ENCODE measurements around the gene TMEM86B. TPM values are rescaled to one million over a fixed set of nuclear protein-coding genes. Genes with fewer than 3 reads are reported as not detected.

TMEM86B gene
- total RNA-seq = 0.95 and 1.6 TPM in 2 replicates

DNA sequence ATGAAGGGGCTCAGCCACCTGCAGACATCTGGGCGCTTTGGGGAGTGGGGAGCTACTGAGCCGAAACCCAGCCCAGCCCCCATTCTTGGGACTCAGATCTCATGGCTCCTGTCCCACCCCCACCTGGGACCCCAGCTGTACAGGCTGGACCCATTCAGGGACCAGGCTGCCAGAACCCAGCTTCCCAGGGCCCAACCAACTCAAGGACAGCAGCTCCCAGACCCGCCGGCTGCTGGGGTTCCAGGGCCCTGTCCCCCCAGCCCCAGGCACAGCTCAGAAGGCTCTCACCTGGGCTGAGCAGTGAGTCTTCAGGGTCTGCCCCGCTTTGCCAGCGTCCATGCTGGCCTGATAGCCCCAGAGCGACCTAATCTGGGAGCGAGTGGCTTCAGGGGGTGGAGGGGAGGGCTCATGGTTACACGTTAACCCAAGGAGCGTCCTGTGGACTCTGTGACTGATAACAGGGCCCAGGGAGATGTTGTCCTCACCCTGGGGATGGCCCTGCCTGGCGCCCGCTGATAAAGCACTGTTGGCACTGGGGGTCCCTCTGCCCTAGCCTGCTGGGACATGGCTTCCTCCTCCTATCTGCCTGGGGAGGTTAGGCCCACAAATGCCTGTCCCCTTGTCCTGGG is at the start of gene TMEM86B:
Gene TMEM86B (minus strand): TSS at position 361 of the 629 bp plus-strand sequence. CDS start 22 bp downstream, at position 339.

DNA sequence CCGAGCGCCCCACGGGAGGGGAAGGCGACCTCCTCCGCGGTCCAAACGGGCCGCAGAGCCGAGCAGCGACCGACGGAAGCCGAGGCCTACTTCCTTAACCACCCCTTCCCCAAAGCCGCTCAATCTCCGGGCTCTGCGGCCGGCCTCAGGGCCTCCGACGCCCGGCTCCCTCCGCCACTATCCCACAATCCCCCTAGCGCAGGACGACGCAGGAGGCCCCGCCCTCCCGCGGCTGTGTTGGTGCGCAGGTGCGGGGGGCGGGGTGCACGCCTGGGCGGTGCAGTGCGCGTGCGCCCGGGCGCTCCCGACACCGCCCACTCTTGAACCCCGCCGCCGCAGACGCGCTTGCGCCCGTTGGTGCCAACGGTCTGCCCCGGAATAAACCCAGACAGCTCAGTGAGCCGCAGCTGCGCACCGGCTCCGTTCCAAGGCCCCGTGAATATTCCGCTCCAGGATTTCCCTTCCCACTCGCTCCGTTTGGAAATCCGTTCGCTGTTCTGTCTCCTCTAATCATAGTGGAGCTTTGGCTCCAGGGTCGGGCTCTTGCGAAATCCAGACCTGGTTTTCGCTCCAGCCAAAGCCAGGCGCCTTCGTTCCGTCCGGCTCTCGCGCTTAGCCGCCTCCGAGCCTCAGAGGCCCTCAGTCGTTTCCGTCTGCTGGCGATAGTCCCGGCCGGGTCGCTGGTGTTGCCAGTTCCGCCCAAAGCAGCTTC is 30.4 kb upstream of the TMEM86B start, which contains the start of gene PPP6R1:
Gene PPP6R1 (minus strand): TSS at position 190 of the 712 bp plus-strand sequence. CDS start 11,914 bp downstream, outside the sequence.

DNA sequence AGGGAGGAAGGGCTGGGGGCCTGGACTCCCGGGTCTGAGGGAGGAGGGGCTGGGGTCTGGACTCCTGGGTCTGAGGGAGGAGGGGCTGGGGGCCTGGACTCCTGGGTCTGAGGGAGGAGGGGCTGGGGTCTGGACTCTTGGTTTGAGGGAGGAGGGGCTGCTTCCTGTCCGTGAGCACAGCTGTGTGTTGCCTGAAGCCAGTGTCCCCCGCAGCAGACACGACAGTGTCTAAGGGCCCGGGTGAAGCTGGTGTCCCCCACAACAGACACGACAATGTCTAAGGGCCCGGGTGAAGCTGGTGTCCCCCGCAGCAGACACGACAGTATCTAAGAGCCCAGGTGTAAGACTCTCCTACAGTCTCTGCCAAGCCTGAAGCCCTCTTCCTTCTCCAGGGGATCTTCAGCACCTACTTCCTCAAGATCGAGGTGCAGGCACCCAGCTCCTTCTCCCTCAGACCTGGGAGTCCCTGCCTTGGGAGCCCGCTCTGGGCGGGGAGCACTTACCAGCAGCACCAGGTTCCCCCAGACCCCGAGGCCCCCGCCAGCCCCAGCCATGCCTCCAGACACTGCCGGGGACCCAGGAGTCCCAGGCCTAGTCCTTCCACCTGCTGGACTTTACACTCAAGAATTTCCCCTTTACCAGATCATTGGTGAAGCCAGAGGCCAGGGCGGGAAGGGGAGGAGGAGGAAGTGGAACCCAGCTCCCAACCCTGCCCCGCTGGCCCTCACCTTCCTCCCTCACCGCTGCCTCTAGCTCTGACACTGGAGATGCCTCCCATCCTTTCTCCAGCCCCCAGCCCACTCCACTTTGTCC is 19.5 kb downstream of the TMEM86B start, which contains the start of gene PTPRH:
Gene PTPRH (minus strand): TSS at position 622 of the 813 bp plus-strand sequence. CDS start 68 bp downstream, at position 554.

GRCh38 chr19:55179606-55180484 is 48.7 kb downstream of the TMEM86B start, which contains the start of gene SYT5:
TSS of gene SYT5 (minus strand) at chr19:55180289. CDS start at chr19:55179041, 1,248 bp downstream.

Other genes starting within 250 kb of the TMEM86B start
- gene GP6, start 190.5 kb downstream of the TMEM86B start, total RNA-seq = not detected in 2 replicates
- gene RDH13, start 165.6 kb downstream of the TMEM86B start, total RNA-seq = 9.1 and 24.5 TPM in 2 replicates
- 28.7 and 45.1 TPM in 2 replicates for gene EPS8L1, start 152.9 kb downstream of the TMEM86B start, total RNA-seq
- gene PPP1R12C, start 111.1 kb downstream of the TMEM86B start, total RNA-seq = 26.6 and 38.4 TPM in 2 replicates
- gene TNNT1, start 79.6 kb downstream of the TMEM86B start, total RNA-seq = 44.4 and 145 TPM in 2 replicates
- 2.6 and 4.0 TPM in 2 replicates for gene TNNI3, start 71.0 kb downstream of the TMEM86B start, total RNA-seq
- gene DNAAF3, start 62.1 kb downstream of the TMEM86B start, total RNA-seq = 0.23 and 1.3 TPM in 2 replicates
- gene SYT5, start 48.5 kb downstream of the TMEM86B start, total RNA-seq = 0.04 and 2.2 TPM in 2 replicates
- gene PTPRH, start 19.3 kb downstream of the TMEM86B start, total RNA-seq = 0.08 and 0.57 TPM in 2 replicates
- 33.8 and 38.8 TPM in 2 replicates for gene PPP6R1, start 30.3 kb upstream of the TMEM86B start, total RNA-seq
- 41.6 and 79.3 TPM in 2 replicates for gene HSPBP1, start 51.3 kb upstream of the TMEM86B start, total RNA-seq
- 1.7 and 2.3 TPM in 2 replicates for gene BRSK1, start 55.2 kb upstream of the TMEM86B start, total RNA-seq
- gene TMEM150B, start 96.6 kb upstream of the TMEM86B start, total RNA-seq = not detected in 2 replicates
- 6.9 and 11.9 TPM in 2 replicates for gene KMT5C, start 111.1 kb upstream of the TMEM86B start, total RNA-seq
- gene COX6B2, start 126.0 kb upstream of the TMEM86B start, total RNA-seq = 0.42 and 0.55 TPM in 2 replicates
- not detected in 2 replicates for gene GARIN5B, start 134.5 kb upstream of the TMEM86B start, total RNA-seq
- 2.9 and 7.0 TPM in 2 replicates for gene IL11, start 141.7 kb upstream of the TMEM86B start, total RNA-seq
- not detected in 2 replicates for gene TMEM190, start 148.1 kb upstream of the TMEM86B start, total RNA-seq
- 11.9 and 16.4 TPM in 2 replicates for gene TMEM238, start 155.5 kb upstream of the TMEM86B start, total RNA-seq
- gene RPL28, start 157.2 kb upstream of the TMEM86B start, total RNA-seq = 297 and 300 TPM in 2 replicates
- gene UBE2S, start 179.0 kb upstream of the TMEM86B start, total RNA-seq = 107 and 271 TPM in 2 replicates
- not detected in 2 replicates for gene SHISA7, start 214.5 kb upstream of the TMEM86B start, total RNA-seq
- gene ISOC2, start 232.9 kb upstream of the TMEM86B start, total RNA-seq = 132 and 147 TPM in 2 replicates
- gene C19orf85, start 236.0 kb upstream of the TMEM86B start, total RNA-seq = not detected in 2 replicates
- 8.6 and 15.3 TPM in 2 replicates for gene ZNF628, start 247.9 kb upstream of the TMEM86B start, total RNA-seq